ENCODE results near the gene WBP2NL. TPM values are rescaled to one million over a fixed set of nuclear protein-coding genes. Genes with fewer than 3 reads are reported as not detected.
"Not testable (repeated sequence)": the region's sequence is repeated elsewhere in the genome, so short reads cannot be mapped to it uniquely, and the experiment has no call there.

WBP2NL gene
- 1 to 10 TPM; 1.7 to 3.6 (median 3.0) TPM for total RNA-seq
- 3.7 TPM for total RNA-seq (2013)

GRCh38 chr22:41998361-41999261, at the start of gene WBP2NL:
TSS of gene WBP2NL (plus strand) at chr22:41998788. CDS start at chr22:41998819, 31 bp downstream.
- H3K4me3 Mint-ChIP-seq: peak within 1 kb of the TSS; percentile 98
- H3K36me3 Mint-ChIP-seq: no peaks in the 10 kb centered on the region
- TF ChIP-seq CTCF (IDR thresholded peaks at IDR 0.05): no peak
- H3K27me3 Mint-ChIP-seq (ENCODE audit: low read depth in 2 of 2): peaks cover 0 to 12% of the 10 kb centered on the region in 2 donors
- no peaks in the 10 kb centered on the region for H3K27me3 ChIP-seq (ENCODE audit: control insufficient read depth, insufficient read depth, low read length)
- DNase-seq (peak; percentile 85 to 95), ATAC-seq (peak; percentile 97 to 98 (median 98))
- H3K4me1 ChIP-seq (ENCODE audit: control insufficient read depth, insufficient read depth, low read length): peaks cover 21% of the 10 kb centered on the region
- H3K27ac Mint-ChIP-seq: peak within 1 kb of the TSS; percentile 87 to 94
- H3K4me3 ChIP-seq (ENCODE audit: low read length): peak within 1 kb of the TSS; percentile 79
- WGBS (ENCODE audit: insufficient coverage): 43% methylated on average over 71 of the region's 71 CpGs
- H3K36me3 ChIP-seq (ENCODE audit: control insufficient read depth, insufficient read depth, low read length): no peaks in the 10 kb centered on the region
- intact Hi-C loops (cut with micrococcal nuclease): loop anchor here (1.0 kb wide), 1 partner anchor 92 kb away; the partner anchor contains the start of gene NDUFA6
- peaks cover 0 to 2% of the 10 kb centered on the region in 2 donors for H3K9me3 Mint-ChIP-seq
- peaks cover 5 to 22% of the 10 kb centered on the region in 2 donors for H3K4me1 Mint-ChIP-seq
- H3K9me3 ChIP-seq (ENCODE audit: control insufficient read depth, insufficient read depth, low read length): no peaks in the 10 kb centered on the region
- peak within 1 kb of the TSS; percentile 73 for H3K27ac ChIP-seq (ENCODE audit: low read length)

GRCh38 chr22:41948928-41949296, 49.7 kb upstream of the WBP2NL start:
- Mint-ChIP-seq H3K27ac (peak overlapping the region in 1 of 2 donors; percentile 12), H3K4me1 (peaks cover 8 to 17% of the 10 kb centered on the region in 2 donors)
- H3K9me3 ChIP-seq (ENCODE audit: control insufficient read depth, insufficient read depth, low read length); DNase-seq; H3K9me3 Mint-ChIP-seq; H3K27ac ChIP-seq (ENCODE audit: low read length); H3K36me3 ChIP-seq (ENCODE audit: control insufficient read depth, insufficient read depth, low read length); H3K27me3 Mint-ChIP-seq (ENCODE audit: low read depth in 2 of 2); H3K4me3 ChIP-seq (ENCODE audit: low read length); H3K27me3 ChIP-seq (ENCODE audit: control insufficient read depth, insufficient read depth, low read length); intact Hi-C loops (cut with micrococcal nuclease); ATAC-seq; H3K36me3 Mint-ChIP-seq; H3K4me3 Mint-ChIP-seq: not testable (repeated sequence)
- WGBS (ENCODE audit: insufficient coverage): 99% methylated on average over 8 of the region's 8 CpGs
- peaks cover 21% of the 10 kb centered on the region for H3K4me1 ChIP-seq (ENCODE audit: control insufficient read depth, insufficient read depth, low read length)

GRCh38 chr22:41949297-41949965, 49.2 kb upstream of the WBP2NL start:
- no peaks in the 10 kb centered on the region for H3K9me3 Mint-ChIP-seq
- peak overlapping the region in 1 of 2 donors; percentile 12 for H3K27ac Mint-ChIP-seq
- no peaks in the 10 kb centered on the region for H3K36me3 Mint-ChIP-seq
- Histone ChIP-seq H3K27ac (ENCODE audit: low read length) (no peak overlapping the region), H3K4me1 (ENCODE audit: control insufficient read depth, insufficient read depth, low read length) (peaks cover 21% of the 10 kb centered on the region), H3K36me3 (ENCODE audit: control insufficient read depth, insufficient read depth, low read length) (no peaks in the 10 kb centered on the region), H3K9me3 (ENCODE audit: control insufficient read depth, insufficient read depth, low read length) (no peaks in the 10 kb centered on the region), H3K27me3 (ENCODE audit: control insufficient read depth, insufficient read depth, low read length) (no peaks in the 10 kb centered on the region), H3K4me3 (ENCODE audit: low read length) (no peak overlapping the region)
- TF ChIP-seq CTCF (IDR thresholded peaks at IDR 0.05): no peak
- no peaks in the 10 kb centered on the region for H3K27me3 Mint-ChIP-seq (ENCODE audit: low read depth in 2 of 2)
- H3K4me1 Mint-ChIP-seq: peaks cover 8 to 17% of the 10 kb centered on the region in 2 donors
- ATAC-seq: no peak
- 81% methylated on average over 7 of the region's 7 CpGs for WGBS (ENCODE audit: insufficient coverage)
- DNase-seq: no peak
- H3K4me3 Mint-ChIP-seq: no peak overlapping the region
- intact Hi-C loops (cut with micrococcal nuclease): no loop called here

- Mint-ChIP-seq H3K9me3 (no peaks in the 10 kb centered on the region), H3K4me1 (peaks cover 0 to 2% of the 10 kb centered on the region in 2 donors), H3K27me3 (ENCODE audit: low read depth in 2 of 2) (no peaks in the 10 kb centered on the region), H3K36me3 (no peaks in the 10 kb centered on the region), H3K4me3 (no peak within 1 kb of the TSS), H3K27ac (no peak within 1 kb of the TSS)
- WGBS (ENCODE audit: insufficient coverage): 80% methylated on average over 16 of the region's 16 CpGs
- Histone ChIP-seq H3K9me3 (ENCODE audit: control insufficient read depth, insufficient read depth, low read length) (no peaks in the 10 kb centered on the region), H3K27ac (ENCODE audit: low read length) (no peak within 1 kb of the TSS), H3K4me1 (ENCODE audit: control insufficient read depth, insufficient read depth, low read length) (peaks cover 5% of the 10 kb centered on the region), H3K27me3 (ENCODE audit: control insufficient read depth, insufficient read depth, low read length) (no peaks in the 10 kb centered on the region), H3K36me3 (ENCODE audit: control insufficient read depth, insufficient read depth, low read length) (no peaks in the 10 kb centered on the region), H3K4me3 (ENCODE audit: low read length) (no peak within 1 kb of the TSS)
- ATAC-seq (no peak), DNase-seq (no peak)
- no peak for TF ChIP-seq CTCF (IDR thresholded peaks at IDR 0.05)
- intact Hi-C loops (cut with micrococcal nuclease): no loop called here
These were observed 46.6 kb upstream of the WBP2NL start, which contains the start of gene SMIM45 for GRCh38 chr22:41951898-41952474. TSS of gene SMIM45 (plus strand) at chr22:41952150.

Measured in natural killer cell (primary cell).